ENCODE measurements around the gene KRTAP9-3. TPM values are rescaled to one million over a fixed set of nuclear protein-coding genes. Genes with fewer than 3 reads are reported as not detected.
"Not testable (repeated sequence)": the region's sequence is repeated elsewhere in the genome, so short reads cannot be mapped to it uniquely, and the experiment has no call there.

Gene KRTAP9-3
- total and polyA plus RNA-seq, 10 of the 15 experiments (the other 5 are each of a cell fraction or from before 2014, with no cell fraction given) = not detected

GRCh38 chr17:41271858-41272257, 39.6 kb downstream of the KRTAP9-3 start (continued):
- TF ChIP-seq ZBTB11 (CRISPR knock-in tag; IDR thresholded peaks at IDR 0.05) (no peak), NR2C1 (IDR thresholded peaks at IDR 0.05) (no peak), WRNIP1 (IDR thresholded peaks at IDR 0.05; ENCODE audit: borderline replicate concordance, low read depth, low read length) (no peak), HDAC6 (IDR thresholded peaks at IDR 0.05; ENCODE audit: unreplicated experiment) (no peak), RELB (IDR thresholded peaks at IDR 0.05; ENCODE audit: low read depth) (no peak), ZNF207 (IDR thresholded peaks at IDR 0.05; ENCODE audit: borderline replicate concordance) (no peak)

- H3K4me3 ChIP-seq; H3K9me3 ChIP-seq (replicated peaks; ENCODE audit: control insufficient read depth, insufficient read depth, low read length); in situ Hi-C loops (cut with MboI); POLR2A ChIA-PET; H3K4me1 ChIP-seq (ENCODE audit: control insufficient read depth, insufficient read depth, low read length); DNase-seq (ENCODE audit: low read depth, low spot score); H3K36me3 ChIP-seq (ENCODE audit: control insufficient read depth in 2 of 2, insufficient read depth in 2 of 2, low read length in 1 of 2); H3K4me2 ChIP-seq (ENCODE audit: control insufficient read depth, insufficient read depth); H4K20me1 ChIP-seq (ENCODE audit: control insufficient read depth, insufficient read depth); CTCF ChIA-PET; H3K27ac ChIP-seq (ENCODE audit: control insufficient read depth, insufficient read depth); BruUV-seq (replicated peaks); H3K9ac ChIP-seq (ENCODE audit: control insufficient read depth, insufficient read depth, low read length); ATAC-seq; SMC1A ChIA-PET (ENCODE audit: uncharacterized antibody, unreplicated experiment); intact Hi-C loops (cut with micrococcal nuclease; ENCODE audit: unreplicated experiment); RAD21 ChIA-PET (ENCODE audit: unreplicated experiment); H3K27me3 ChIP-seq (replicated peaks in 1 of 2; ENCODE audit: control insufficient read depth in 2 of 2, insufficient read depth in 2 of 2, low read length in 1 of 2); H2AFZ ChIP-seq (ENCODE audit: control insufficient read depth, low read depth, low read length); FAIRE-seq; H3K79me2 ChIP-seq (ENCODE audit: control insufficient read depth, insufficient read depth, low read length): not testable (repeated sequence)
- WGBS (ENCODE audit: insufficient coverage, insufficient replicate concordance, low lambda C conversion rate, missing lambda C conversion rate) = 0% methylated on average over 3 of the region's 3 CpGs
These were observed 43.5 kb downstream of the KRTAP9-3 start, which contains the start of gene KRTAP9-7 for GRCh38 chr17:41275648-41276190. TSS of gene KRTAP9-7 (plus strand) at chr17:41275698. CDS start at chr17:41275698, 0 bp downstream.
